ENCODE results near the gene SOX2. TPM values are rescaled to one million over a fixed set of nuclear protein-coding genes. Genes with fewer than 3 reads are reported as not detected.

Gene SOX2
- polyA plus RNA-seq, 1 donor from 2014 or later, result 7.5 TPM

- H3K79me2 ChIP-seq (replicated peaks; ENCODE audit: insufficient read depth, low read length), result peaks cover 5% of the 10 kb centered on the region
- no peaks in the 10 kb centered on the region for H3K36me3 ChIP-seq (ENCODE audit: insufficient read depth, low read length)
- no peaks in the 10 kb centered on the region for H3K9me2 ChIP-seq (ENCODE audit: insufficient read depth, low read length)
- no peaks in the 10 kb centered on the region for H3K27me3 ChIP-seq (ENCODE audit: insufficient read depth, low read depth, low read length)
- no peak overlapping the region for H3K27ac ChIP-seq (ENCODE audit: low read length)
- H3F3A ChIP-seq (ENCODE audit: insufficient read depth, low read length, poor library complexity, severe bottlenecking), result no peaks in the 10 kb centered on the region
- TF ChIP-seq CTCF (IDR thresholded peaks at IDR 0.05; ENCODE audit: poor library complexity, severe bottlenecking) (no peak), REST (IDR thresholded peaks at IDR 0.05; ENCODE audit: borderline replicate concordance) (no peak), MXI1 (conservative IDR thresholded peaks at IDR 0.05; ENCODE audit: poor library complexity, severe bottlenecking) (no peak), SMC3 (conservative IDR thresholded peaks at IDR 0.05; ENCODE audit: poor library complexity) (no peak), EZH2 (IDR thresholded peaks at IDR 0.05; ENCODE audit: borderline replicate concordance, insufficient read depth, low read length, poor library complexity, severe bottlenecking) (no peak), EP300 (conservative IDR thresholded peaks at IDR 0.05; ENCODE audit: poor library complexity, severe bottlenecking) (no peak), POLR2AphosphoS5 (IDR thresholded peaks at IDR 0.05) (no peak), TAF1 (IDR thresholded peaks at IDR 0.05; ENCODE audit: low read depth) (no peak), RAD21 (conservative IDR thresholded peaks at IDR 0.05) (no peak)
- no peak overlapping the region for H3K9ac ChIP-seq (ENCODE audit: low read length)
- H4K20me1 ChIP-seq (ENCODE audit: insufficient read depth), result no peaks in the 10 kb centered on the region
- H2AFZ ChIP-seq (ENCODE audit: low read depth, low read length), result no peak overlapping the region
- H3K4me2 ChIP-seq (ENCODE audit: low read length), result no peak overlapping the region
- H3K9me3 ChIP-seq (ENCODE audit: low read length), result no peaks in the 10 kb centered on the region
- no peak overlapping the region for H3K4me3 ChIP-seq (ENCODE audit: low read length)
Observed at GRCh38 chr3:181757694-181758306, 46.1 kb downstream of the SOX2 start.

- no peaks in the 10 kb centered on the region for H3K9me3 ChIP-seq (ENCODE audit: low read length)
Observed at GRCh38 chr3:181761906-181762305, 50.2 kb downstream of the SOX2 start.

More at GRCh38 chr3:181761906-181762305, 50.2 kb downstream of the SOX2 start:
- Histone ChIP-seq H3K9me2 (ENCODE audit: insufficient read depth, low read length) (no peaks in the 10 kb centered on the region), H3K27me3 (ENCODE audit: insufficient read depth, low read depth, low read length) (no peaks in the 10 kb centered on the region), H2AFZ (ENCODE audit: low read depth, low read length) (no peak overlapping the region), H3K4me3 (ENCODE audit: low read length) (no peak overlapping the region), H3K79me2 (replicated peaks; ENCODE audit: insufficient read depth, low read length) (no peaks in the 10 kb centered on the region), H3K4me2 (ENCODE audit: low read length) (no peak overlapping the region), H3K27ac (ENCODE audit: low read length) (no peak overlapping the region), H4K20me1 (ENCODE audit: insufficient read depth) (no peaks in the 10 kb centered on the region), H3K9ac (ENCODE audit: low read length) (no peak overlapping the region), H3F3A (ENCODE audit: insufficient read depth, low read length, poor library complexity, severe bottlenecking) (no peaks in the 10 kb centered on the region), H3K36me3 (ENCODE audit: insufficient read depth, low read length) (no peaks in the 10 kb centered on the region)
- TF ChIP-seq REST (IDR thresholded peaks at IDR 0.05; ENCODE audit: borderline replicate concordance) (no peak), TAF1 (IDR thresholded peaks at IDR 0.05; ENCODE audit: low read depth) (no peak), POLR2AphosphoS5 (IDR thresholded peaks at IDR 0.05) (no peak), CTCF (IDR thresholded peaks at IDR 0.05; ENCODE audit: poor library complexity, severe bottlenecking) (no peak), RAD21 (conservative IDR thresholded peaks at IDR 0.05) (no peak), EP300 (conservative IDR thresholded peaks at IDR 0.05; ENCODE audit: poor library complexity, severe bottlenecking) (no peak), SMC3 (conservative IDR thresholded peaks at IDR 0.05; ENCODE audit: poor library complexity) (no peak), MXI1 (conservative IDR thresholded peaks at IDR 0.05; ENCODE audit: poor library complexity, severe bottlenecking) (no peak), EZH2 (IDR thresholded peaks at IDR 0.05; ENCODE audit: borderline replicate concordance, insufficient read depth, low read length, poor library complexity, severe bottlenecking) (no peak)
